Renal cortex interstitium (tissue), 11 donors: ENCODE measurements around the gene LIX1. TPM values are rescaled to one million over a fixed set of nuclear protein-coding genes. Genes with fewer than 3 reads are reported as not detected.

Experiments
- DNase-seq, 11 donors: peaks; one replicate each; pipeline ENCODE4 v3.0.0-alpha.2; 2013; ENCODE audit warnings: low read depth in 9 of 11, low spot score in 4 of 11; ENCODE audit errors: extremely low read depth in 1 of 11
- polyA plus RNA-seq, 3 donors: library from polyadenylated mRNA; unstranded; fragments of 120-200 nt; gene quantifications; one replicate each; pipeline ENCODE4 v1.2.1, GENCODE V29; 2013; ENCODE audit not compliant: insufficient read length in 3 of 3

The LIX1 gene
- polyA plus RNA-seq, 3 donors: 3.8 to 5.4 (median 5.0) TPM

GRCh38 chr5:97118261-97119006, 24.0 kb downstream of the LIX1 start:
- DNase-seq: no peak

- no peak for DNase-seq
Observed at GRCh38 chr5:97115932-97116331, 26.5 kb downstream of the LIX1 start.

- DNase-seq: peak in 1 of 11 donors; percentile 9
Observed at GRCh38 chr5:97112230-97112629, 30.2 kb downstream of the LIX1 start.

- no peak for DNase-seq
Observed at GRCh38 chr5:97111616-97112015, 30.8 kb downstream of the LIX1 start.

- DNase-seq: no peak
Observed at GRCh38 chr5:97111004-97111403, 31.4 kb downstream of the LIX1 start.

- no peak for DNase-seq
Observed at GRCh38 chr5:97107318-97107717, 35.1 kb downstream of the LIX1 start.

- DNase-seq: no peak
Observed at GRCh38 chr5:97106216-97106581, 36.2 kb downstream of the LIX1 start.

- no peak for DNase-seq
Observed at GRCh38 chr5:97105501-97106215, 36.8 kb downstream of the LIX1 start.

- DNase-seq: no peak
Observed at GRCh38 chr5:97102010-97102470, 40.4 kb downstream of the LIX1 start.

GRCh38 chr5:97101189-97101910, 41.1 kb downstream of the LIX1 start:
- DNase-seq: no peak

GRCh38 chr5:97100476-97100875, 41.9 kb downstream of the LIX1 start:
- no peak for DNase-seq

GRCh38 chr5:97098922-97099321, 43.5 kb downstream of the LIX1 start:
- peak in 5 of 11 donors; percentile 49 to 70 (median 57) for DNase-seq

GRCh38 chr5:97097326-97098230, 44.8 kb downstream of the LIX1 start:
- no peak for DNase-seq

GRCh38 chr5:97096846-97097245, 45.6 kb downstream of the LIX1 start:
- DNase-seq: no peak

GRCh38 chr5:97096191-97096590, 46.2 kb downstream of the LIX1 start:
- DNase-seq: no peak

- no peak for DNase-seq
Observed at GRCh38 chr5:97095318-97095732, 47.1 kb downstream of the LIX1 start.

- DNase-seq: no peak
Observed at GRCh38 chr5:97094579-97095317, 47.7 kb downstream of the LIX1 start.

- DNase-seq: no peak
Observed at GRCh38 chr5:97093193-97093592, 49.2 kb downstream of the LIX1 start.
